ENCODE results near the gene ADGRG6. TPM values are rescaled to one million over a fixed set of nuclear protein-coding genes. Genes with fewer than 3 reads are reported as not detected.

Gene ADGRG6
- total RNA-seq, 1 experiment from 2014 or later: 5.3 TPM

DNA sequence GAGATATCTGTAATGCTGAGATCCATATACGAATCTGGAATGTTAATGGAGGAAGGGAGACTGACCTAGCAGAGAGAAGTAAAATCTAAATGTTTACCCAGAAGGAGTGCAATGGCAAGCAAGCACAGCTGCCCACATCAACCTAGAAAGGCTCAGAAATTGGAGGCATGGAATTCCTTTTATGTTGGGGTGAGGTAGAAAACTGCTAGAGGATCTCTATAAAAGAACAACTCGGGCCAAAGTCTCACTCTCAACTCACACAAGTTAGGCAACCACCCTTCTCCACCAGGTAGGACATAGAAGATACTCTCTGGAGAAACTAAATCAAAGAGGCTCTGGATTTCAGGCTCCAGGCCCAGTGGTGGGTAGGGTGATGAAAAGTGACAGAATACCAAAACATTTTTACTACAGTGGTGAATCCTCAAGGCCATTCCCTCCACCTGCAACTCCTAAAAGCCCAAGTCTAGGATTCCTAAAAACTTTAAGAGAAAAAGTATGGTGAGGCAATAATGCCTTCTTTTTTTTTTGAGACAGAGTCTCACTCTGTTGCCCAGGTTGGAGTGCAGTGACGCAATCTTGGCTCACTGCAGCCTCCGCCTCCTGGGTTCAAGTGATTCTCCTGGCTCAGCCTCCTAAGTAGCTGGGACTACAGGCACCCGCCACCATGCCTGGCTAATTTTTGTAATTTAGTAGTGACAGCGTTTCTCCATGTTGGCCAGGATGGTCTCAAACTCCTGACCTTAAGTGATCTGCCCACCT, 9.5 kb upstream of the ADGRG6 start:
- DNase-seq (ENCODE audit: low spot score) (no peak), ATAC-seq (no peak)
- H3K4me3 Mint-ChIP-seq: no peak overlapping the region
- peaks cover 20% of the 10 kb centered on the region for H3K9me3 Mint-ChIP-seq
- H3K36me3 Mint-ChIP-seq: no peaks in the 10 kb centered on the region
- ChIA-PET CTCF (interaction anchor here (2.5 kb wide), 1 partner anchor 9 kb away, joined by 9 read pairs; the partner anchor contains the start of gene ADGRG6), POLR2A (no interaction called here)
- peaks cover 16% of the 10 kb centered on the region for H3K4me1 Mint-ChIP-seq
- TF ChIP-seq TEAD4 (CRISPR knock-in tag; IDR thresholded peaks at IDR 0.05) (no peak), KAT7 (CRISPR knock-in tag; IDR thresholded peaks at IDR 0.05; ENCODE audit: borderline replicate concordance) (no peak), GABPB1 (CRISPR knock-in tag; IDR thresholded peaks at IDR 0.05) (no peak), ZBTB21 (CRISPR knock-in tag; IDR thresholded peaks at IDR 0.05; ENCODE audit: borderline replicate concordance) (no peak)
- TF ChIP-seq, protein P1, sequence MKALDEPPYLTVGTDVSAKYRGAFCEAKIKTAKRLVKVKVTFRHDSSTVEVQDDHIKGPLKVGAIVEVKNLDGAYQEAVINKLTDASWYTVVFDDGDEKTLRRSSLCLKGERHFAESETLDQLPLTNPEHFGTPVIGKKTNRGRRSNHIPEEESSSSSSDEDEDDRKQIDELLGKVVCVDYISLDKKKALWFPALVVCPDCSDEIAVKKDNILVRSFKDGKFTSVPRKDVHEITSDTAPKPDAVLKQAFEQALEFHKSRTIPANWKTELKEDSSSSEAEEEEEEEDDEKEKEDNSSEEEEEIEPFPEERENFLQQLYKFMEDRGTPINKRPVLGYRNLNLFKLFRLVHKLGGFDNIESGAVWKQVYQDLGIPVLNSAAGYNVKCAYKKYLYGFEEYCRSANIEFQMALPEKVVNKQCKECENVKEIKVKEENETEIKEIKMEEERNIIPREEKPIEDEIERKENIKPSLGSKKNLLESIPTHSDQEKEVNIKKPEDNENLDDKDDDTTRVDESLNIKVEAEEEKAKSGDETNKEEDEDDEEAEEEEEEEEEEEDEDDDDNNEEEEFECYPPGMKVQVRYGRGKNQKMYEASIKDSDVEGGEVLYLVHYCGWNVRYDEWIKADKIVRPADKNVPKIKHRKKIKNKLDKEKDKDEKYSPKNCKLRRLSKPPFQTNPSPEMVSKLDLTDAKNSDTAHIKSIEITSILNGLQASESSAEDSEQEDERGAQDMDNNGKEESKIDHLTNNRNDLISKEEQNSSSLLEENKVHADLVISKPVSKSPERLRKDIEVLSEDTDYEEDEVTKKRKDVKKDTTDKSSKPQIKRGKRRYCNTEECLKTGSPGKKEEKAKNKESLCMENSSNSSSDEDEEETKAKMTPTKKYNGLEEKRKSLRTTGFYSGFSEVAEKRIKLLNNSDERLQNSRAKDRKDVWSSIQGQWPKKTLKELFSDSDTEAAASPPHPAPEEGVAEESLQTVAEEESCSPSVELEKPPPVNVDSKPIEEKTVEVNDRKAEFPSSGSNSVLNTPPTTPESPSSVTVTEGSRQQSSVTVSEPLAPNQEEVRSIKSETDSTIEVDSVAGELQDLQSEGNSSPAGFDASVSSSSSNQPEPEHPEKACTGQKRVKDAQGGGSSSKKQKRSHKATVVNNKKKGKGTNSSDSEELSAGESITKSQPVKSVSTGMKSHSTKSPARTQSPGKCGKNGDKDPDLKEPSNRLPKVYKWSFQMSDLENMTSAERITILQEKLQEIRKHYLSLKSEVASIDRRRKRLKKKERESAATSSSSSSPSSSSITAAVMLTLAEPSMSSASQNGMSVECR (CRISPR knock-in tag; IDR thresholded peaks at IDR 0.05; ENCODE audit: borderline replicate concordance): no peak
- TF ChIP-seq, protein P2, sequence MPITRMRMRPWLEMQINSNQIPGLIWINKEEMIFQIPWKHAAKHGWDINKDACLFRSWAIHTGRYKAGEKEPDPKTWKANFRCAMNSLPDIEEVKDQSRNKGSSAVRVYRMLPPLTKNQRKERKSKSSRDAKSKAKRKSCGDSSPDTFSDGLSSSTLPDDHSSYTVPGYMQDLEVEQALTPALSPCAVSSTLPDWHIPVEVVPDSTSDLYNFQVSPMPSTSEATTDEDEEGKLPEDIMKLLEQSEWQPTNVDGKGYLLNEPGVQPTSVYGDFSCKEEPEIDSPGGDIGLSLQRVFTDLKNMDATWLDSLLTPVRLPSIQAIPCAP (CRISPR knock-in tag; IDR thresholded peaks at IDR 0.05): no peak
- H3K27ac Mint-ChIP-seq: no peak overlapping the region
- H3K27me3 Mint-ChIP-seq (ENCODE audit: low read depth): no peaks in the 10 kb centered on the region; the same call in 1 of the 2 replicates

DNA sequence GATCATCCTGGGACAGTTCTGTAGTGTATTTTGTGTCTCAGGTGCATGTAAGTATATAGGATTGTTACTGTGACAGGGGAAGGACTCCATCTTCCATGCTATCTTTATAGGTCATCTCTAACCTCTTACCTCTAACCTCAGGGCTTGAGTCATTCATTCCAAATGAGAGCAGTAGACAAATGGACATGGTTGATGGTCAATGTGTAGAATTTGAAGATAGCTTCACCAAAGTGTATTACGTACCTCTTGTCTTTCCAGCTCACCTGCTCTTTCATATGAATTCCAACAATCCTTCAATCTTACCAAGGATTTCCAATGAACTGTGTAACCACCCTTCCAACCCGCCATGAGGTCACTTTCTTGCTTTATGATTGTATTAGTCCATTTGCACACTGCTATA, 8.7 kb upstream of the ADGRG6 start:
- ChIA-PET CTCF (no interaction called here), POLR2A (no interaction called here)
- Mint-ChIP-seq H3K9me3 (peaks cover 20% of the 10 kb centered on the region), H3K36me3 (no peaks in the 10 kb centered on the region), H3K4me1 (peaks cover 23% of the 10 kb centered on the region), H3K27ac (no peak overlapping the region), H3K4me3 (no peak overlapping the region), H3K27me3 (ENCODE audit: low read depth) (no peaks in the 10 kb centered on the region; the same call in 1 of the 2 replicates)
- no peak for DNase-seq (ENCODE audit: low spot score)
- ATAC-seq: no peak
- TF ChIP-seq CREM (CRISPR knock-in tag; IDR thresholded peaks at IDR 0.05) (no peak), OVOL2 (CRISPR knock-in tag; IDR thresholded peaks at IDR 0.05; ENCODE audit: borderline replicate concordance) (no peak), ATF3 (CRISPR knock-in tag; conservative IDR thresholded peaks at IDR 0.05) (no peak), JAZF1 (CRISPR knock-in tag; IDR thresholded peaks at IDR 0.05) (no peak), CREB1 (CRISPR knock-in tag; IDR thresholded peaks at IDR 0.05) (no peak), FOXJ3 (CRISPR knock-in tag; IDR thresholded peaks at IDR 0.05; ENCODE audit: borderline replicate concordance) (no peak)
- TF ChIP-seq, protein P3, sequence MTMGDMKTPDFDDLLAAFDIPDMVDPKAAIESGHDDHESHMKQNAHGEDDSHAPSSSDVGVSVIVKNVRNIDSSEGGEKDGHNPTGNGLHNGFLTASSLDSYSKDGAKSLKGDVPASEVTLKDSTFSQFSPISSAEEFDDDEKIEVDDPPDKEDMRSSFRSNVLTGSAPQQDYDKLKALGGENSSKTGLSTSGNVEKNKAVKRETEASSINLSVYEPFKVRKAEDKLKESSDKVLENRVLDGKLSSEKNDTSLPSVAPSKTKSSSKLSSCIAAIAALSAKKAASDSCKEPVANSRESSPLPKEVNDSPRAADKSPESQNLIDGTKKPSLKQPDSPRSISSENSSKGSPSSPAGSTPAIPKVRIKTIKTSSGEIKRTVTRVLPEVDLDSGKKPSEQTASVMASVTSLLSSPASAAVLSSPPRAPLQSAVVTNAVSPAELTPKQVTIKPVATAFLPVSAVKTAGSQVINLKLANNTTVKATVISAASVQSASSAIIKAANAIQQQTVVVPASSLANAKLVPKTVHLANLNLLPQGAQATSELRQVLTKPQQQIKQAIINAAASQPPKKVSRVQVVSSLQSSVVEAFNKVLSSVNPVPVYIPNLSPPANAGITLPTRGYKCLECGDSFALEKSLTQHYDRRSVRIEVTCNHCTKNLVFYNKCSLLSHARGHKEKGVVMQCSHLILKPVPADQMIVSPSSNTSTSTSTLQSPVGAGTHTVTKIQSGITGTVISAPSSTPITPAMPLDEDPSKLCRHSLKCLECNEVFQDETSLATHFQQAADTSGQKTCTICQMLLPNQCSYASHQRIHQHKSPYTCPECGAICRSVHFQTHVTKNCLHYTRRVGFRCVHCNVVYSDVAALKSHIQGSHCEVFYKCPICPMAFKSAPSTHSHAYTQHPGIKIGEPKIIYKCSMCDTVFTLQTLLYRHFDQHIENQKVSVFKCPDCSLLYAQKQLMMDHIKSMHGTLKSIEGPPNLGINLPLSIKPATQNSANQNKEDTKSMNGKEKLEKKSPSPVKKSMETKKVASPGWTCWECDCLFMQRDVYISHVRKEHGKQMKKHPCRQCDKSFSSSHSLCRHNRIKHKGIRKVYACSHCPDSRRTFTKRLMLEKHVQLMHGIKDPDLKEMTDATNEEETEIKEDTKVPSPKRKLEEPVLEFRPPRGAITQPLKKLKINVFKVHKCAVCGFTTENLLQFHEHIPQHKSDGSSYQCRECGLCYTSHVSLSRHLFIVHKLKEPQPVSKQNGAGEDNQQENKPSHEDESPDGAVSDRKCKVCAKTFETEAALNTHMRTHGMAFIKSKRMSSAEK (CRISPR knock-in tag; IDR thresholded peaks at IDR 0.05; ENCODE audit: borderline replicate concordance): no peak
- TF ChIP-seq, protein P4, sequence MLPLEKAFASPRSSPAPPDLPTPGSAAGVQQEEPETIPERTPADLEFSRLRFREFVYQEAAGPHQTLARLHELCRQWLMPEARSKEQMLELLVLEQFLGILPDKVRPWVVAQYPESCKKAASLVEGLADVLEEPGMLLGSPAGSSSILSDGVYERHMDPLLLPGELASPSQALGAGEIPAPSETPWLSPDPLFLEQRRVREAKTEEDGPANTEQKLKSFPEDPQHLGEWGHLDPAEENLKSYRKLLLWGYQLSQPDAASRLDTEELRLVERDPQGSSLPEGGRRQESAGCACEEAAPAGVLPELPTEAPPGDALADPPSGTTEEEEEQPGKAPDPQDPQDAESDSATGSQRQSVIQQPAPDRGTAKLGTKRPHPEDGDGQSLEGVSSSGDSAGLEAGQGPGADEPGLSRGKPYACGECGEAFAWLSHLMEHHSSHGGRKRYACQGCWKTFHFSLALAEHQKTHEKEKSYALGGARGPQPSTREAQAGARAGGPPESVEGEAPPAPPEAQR (CRISPR knock-in tag; IDR thresholded peaks at IDR 0.05): no peak
